ENCODE results near the gene CD38.

Gene CD38

GRCh38 chr4:15870079-15870478 lies 92.0 kb downstream of the CD38 start:
- no peak for DNase-seq

DNA sequence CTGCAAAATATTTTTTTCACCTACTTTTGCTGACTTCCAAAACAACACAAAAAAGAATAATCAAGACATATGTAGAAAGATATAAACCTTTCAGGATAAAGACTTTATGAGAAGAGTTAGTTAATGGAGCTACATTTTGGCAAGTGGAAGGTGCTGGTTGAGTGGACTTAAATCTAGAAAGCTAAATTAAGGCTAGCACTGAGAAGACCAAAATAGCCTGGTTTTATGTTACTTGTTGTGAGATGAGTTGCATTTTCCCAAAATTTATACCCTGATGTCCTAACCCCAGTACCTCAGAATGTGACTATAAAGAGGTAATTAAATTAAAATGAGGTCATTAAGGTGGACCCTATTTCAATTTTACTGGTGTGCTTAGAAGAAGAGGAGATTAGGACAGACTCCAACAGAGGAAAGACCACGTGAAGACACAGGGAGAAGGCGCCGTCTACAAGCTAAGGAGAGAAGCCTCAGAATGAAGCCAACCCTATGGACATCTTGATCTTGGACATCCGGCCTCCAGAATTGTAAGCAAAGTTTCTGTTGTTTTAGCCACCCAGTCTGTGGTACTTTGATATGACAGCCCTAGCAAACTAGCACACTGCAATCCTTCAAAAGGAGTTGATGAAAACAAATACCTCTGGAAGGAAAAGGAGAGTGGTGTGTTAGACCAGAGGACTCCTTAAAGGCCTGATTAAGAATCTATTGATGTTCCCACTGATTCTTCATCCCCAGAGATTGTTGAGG lies 93.0 kb downstream of the CD38 start:
- no peak for DNase-seq

DNA sequence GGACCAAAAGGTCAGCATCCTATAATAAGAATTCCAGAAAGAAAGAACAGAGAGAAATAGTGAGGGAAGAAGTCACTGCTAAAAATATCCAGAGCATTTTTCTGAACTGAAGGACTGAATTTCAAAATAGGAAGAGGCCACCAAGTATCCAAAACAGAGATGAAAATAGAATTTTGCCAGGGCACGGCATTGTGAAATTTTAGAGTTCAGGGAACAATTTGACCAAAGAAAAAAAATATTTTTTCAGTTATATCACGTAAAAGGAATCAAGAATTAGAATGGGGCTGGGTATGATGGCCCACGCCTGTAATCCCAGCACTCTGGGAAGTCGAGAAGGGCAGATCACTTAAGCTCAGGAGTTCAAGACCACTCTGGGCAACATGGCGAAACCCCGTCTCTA lies 95.0 kb downstream of the CD38 start:
- no peak for DNase-seq

- DNase-seq, result no peak
These were observed 96.5 kb downstream of the CD38 start for GRCh38 chr4:15874671-15875070.

DNA sequence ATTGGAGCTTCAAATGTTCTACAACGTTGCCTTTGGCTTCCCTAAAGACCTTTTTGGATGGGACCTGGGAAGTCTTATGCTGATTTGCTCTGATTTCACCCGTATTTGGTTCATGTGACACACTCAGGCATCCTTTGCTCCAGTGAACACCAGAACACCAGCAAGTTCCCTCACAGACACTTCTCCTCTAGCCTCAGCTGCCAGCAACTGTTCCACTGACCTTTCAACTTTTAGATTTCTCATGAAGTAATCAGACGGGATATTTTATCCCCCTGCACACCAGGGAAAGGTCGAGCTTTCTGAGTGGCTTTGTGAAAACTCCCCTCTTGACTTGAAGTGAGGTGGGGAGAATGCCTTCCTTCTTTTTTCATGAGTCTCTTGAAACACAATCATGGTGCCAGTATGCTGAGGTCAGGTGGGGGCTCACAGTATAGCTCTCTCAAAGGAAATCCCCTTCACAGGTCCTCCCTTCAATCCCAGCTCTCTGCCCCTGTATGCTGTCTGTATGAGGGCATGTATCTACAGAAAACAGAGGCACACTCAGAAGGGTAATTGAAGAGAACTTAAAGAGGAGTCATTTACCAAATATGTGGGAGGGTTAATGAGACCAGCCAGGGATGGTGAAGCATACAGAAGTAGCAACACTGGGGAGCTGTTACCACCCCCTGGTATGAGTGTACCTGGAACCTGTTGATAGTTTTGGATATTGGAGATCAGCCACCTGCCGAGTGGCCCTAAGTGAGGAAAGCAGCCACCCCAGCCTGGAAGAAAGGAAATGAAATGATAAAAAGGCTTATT lies 97.7 kb downstream of the CD38 start:
- no peak for DNase-seq

- DNase-seq, result no peak
These were observed 99.9 kb downstream of the CD38 start for GRCh38 chr4:15878011-15878410.

DNA sequence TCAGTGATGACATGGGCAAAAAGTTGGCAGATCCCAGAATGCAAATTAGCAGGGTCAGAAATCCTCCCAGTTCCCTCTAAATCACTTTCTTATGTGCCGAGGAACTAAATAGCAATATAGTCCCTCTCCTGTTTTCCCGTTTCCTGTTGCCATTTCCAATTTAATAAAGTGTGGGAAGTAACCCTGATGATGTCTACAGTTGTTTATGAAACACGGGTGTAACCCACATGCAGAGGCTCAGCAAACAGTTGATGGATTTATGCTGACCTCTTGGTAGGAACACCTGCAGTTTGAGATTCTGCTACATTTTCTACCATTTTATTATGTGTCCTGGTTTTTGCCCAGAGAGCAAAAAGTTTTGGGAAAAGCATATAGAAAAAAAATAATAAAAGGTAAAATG lies 103.7 kb downstream of the CD38 start:
- DNase-seq, result no peak

GRCh38 chr4:15882675-15883086 lies 104.6 kb downstream of the CD38 start:
- peak; percentile 60 for DNase-seq

DNA sequence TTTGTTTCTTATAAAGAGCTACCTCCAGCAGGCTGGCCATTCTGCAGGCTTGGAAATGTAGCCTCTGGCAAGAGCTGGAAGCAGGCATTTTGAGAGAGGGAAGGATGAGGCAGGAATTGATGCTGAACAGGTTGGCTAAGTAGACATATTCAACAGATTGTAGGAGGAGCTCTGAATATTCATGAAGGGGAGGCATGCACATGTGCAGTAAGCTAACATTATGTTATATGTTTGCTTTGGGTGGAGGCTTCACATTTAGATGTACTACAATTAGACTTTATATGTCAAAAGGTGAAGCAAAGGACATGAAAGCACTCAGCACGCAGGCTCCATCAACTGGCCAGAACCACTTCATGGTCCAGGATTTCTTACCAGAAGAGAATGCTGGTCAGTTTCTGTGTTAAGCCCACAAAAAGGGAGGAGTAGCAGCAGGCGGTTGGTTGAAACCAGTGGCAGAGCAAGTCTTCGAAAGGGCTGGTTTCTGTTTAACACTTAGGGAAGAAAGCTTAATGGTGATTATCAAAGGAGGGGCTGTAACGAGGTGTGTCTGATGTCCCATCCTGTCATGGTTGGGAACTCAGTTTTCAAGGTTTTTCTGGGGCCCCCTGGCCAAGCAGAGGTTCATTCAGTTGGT lies 105.6 kb downstream of the CD38 start:
- DNase-seq, result no peak

GRCh38 chr4:15884666-15885065 lies 106.5 kb downstream of the CD38 start:
- no peak for DNase-seq

DNA sequence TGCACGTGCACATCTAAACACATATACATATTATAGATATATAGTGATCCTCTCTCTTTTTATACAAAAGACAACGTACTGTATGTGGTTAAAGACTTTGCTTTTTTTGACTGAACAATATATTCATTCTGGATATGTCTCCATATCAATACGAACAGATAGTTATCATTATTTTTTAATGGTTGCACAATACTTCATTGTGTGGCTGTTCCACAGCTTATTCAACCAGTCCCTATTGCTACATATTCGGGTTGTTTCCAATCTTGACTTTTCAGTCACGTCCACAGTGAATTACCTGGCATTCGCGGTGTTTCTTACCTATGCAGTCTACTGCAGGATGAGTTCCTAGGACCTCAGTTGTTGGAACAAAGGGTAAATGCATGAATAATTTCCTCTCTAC lies 107.3 kb downstream of the CD38 start:
- DNase-seq, result no peak

- no peak for DNase-seq
These were observed 110.4 kb downstream of the CD38 start for GRCh38 chr4:15888515-15888914.

- DNase-seq, result no peak
These were observed 112.2 kb downstream of the CD38 start for GRCh38 chr4:15890246-15890829.

DNA sequence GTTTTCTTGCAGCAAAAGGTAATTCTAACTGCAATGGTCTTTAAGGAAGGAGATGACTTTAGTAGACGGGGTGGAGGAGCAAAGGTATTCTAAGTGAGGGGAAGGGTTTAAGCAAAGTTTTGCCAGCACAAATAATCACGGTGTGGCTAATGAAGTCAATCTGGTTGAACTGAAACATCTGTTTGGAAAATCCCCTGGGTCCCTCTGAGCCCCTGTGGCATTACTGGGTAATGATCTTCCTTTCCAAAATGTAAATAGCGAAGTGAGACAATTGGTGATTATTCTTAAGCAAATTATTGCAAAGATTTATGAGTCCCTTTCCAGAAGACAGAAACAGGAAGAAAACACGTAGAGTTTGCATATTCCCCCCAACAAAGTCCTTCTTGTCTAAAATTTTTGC lies 113.2 kb downstream of the CD38 start:
- no peak for DNase-seq

GRCh38 chr4:15893962-15894361 lies 115.8 kb downstream of the CD38 start:
- no peak for DNase-seq

GRCh38 chr4:15894393-15894792 lies 116.3 kb downstream of the CD38 start:
- no peak for DNase-seq

DNA sequence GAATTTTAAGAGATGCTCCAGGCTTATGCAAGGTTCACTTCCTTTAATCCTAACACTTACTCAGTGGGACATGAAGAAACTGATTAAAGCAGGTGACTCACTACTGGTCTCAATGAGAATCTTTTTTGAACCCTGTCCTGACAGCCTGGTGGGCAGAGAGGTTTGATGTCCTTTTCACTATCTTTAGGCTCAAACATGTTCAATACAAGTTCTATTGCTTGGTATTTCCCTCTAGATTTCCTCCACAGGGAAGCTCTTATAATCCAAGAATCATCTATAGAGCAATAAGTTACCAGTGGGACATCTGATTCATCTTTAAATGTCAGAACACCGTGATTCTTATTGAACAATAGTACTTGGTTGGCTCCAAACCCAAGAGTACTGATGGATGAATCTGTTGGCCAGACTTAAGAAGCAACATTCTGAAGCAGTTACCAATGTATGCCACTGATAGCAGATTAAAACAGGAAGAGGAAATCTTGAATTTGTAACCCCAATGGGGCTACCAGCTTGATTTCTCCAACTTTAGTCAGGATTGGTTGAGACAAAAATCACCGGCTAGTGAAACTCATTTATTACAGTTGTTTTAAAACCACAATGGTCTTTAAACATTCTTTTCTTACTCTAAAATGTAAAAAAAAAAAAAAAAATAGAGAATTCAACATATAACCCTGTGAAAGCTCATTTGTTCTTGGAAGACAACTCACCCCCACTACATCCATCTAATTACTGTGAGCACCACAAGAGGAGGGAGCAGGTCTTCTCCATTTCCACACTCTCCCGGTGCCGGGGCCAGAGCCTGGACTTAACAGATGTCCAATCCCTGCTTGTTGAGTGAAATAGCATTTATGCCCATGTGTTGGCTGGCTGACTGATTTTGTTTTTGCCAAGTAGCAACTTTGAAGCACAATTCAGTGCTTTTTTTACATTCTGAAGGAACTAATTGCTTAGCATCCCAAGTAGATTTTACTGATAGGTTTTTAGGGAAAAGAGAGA lies 117.1 kb downstream of the CD38 start:
- DNase-seq, result no peak

DNA sequence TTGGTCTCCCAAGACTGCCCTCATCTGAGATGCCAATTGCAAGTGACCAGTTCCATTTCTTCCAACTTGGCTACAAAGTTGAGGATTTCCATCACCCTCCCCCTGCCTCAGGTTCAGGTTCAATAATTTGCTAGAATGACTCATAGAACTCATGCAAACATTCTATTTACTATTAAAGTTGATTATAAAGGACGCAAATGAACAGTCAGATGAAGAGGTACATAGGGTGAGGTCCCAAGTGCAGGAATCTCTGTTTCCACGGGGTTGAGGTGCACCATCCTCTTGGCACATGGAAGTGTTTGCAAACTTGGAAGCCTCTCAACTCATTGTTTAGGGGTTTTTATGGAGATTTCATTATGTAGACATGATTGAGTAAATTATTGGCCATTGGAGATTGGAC lies 119.4 kb downstream of the CD38 start:
- DNase-seq, result no peak

DNA sequence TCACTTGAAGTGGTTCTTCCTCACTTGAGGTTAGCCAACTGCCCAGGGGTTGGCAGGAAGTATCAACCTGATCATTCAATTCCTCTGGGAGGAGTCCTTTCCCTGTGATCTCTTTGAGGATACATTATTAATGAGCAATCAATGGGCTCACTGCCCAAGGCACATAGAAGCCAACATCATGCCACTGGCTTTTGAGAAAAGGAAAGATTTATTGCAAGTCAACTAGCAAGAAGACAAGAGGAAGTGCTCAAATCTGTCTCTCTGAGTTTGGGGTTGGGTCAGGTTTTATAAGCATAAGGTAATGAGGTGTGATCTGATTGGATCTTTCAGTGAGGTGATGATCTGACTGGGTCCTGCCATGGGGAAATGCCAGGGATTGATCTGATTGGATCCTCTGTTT lies 120.8 kb downstream of the CD38 start:
- DNase-seq, result no peak

DNA sequence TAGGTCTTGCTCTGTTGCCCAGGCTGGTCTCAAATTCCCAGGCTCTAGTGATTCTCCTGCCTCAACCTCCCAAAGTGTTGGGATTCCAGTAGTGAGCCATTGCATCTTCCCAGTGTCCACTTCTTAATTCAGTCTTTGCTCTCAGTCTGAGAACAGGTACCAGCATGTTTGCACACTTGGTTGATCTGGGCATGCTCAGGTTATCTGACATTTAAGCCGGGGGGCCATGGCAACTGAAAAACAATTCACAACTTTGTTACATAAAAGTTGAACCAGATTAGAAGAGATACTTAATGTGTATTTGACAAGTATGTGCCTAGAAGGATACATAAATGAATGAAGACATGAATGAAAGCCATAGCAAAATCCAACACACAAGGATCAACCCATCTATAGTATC lies 121.4 kb downstream of the CD38 start:
- no peak for DNase-seq

- DNase-seq, result no peak
These were observed 122.9 kb downstream of the CD38 start for GRCh38 chr4:15901007-15901406.

DNA sequence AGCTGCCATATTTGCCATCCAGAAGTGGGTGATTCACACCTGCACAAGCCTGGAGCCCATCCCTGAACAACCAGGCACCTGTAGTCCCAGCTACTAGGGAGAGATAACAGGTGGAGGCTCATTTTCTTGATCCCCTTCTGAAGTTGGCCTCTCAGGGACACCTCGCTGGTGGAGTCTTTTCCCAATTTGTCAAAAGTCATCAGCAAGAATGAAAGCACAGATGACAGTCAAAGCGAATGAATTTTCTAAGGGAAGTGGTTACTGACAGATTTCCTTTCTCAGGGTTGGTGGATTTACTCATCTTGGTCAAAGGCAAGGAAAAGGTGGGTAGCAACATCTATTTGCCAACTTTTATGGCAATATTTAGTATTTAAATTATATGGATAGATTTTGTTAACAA lies 123.9 kb downstream of the CD38 start:
- DNase-seq, result no peak

All from activated CD8-positive, alpha-beta memory T cell treated with anti-CD3 and anti-CD28 coated beads, Interleukin-2, amount 50 U/mL, for 48 hours (primary cell).